MCF 10A (cell line): ENCODE data around the gene ZNF358. TPM values are rescaled to one million over a fixed set of nuclear protein-coding genes. Genes with fewer than 3 reads are reported as not detected.

ENCODE experiments used
- BruUV-seq: library from RNA; stranded (reverse); fragments of 400-500 nt; replicated peaks from 2 replicates; lab custom pipeline; 2021; lab: Mats Ljungman, UMichigan
- CTCF ChIA-PET: fragments of 300-600 bp; sonication (Branson Sonifier 250); formaldehyde crosslinking; extraction: SDS; loops from one replicate; lab custom pipeline; 2021; ENCODE audit warnings: antibody characterized with exemption, inconsistent platforms; lab: Yijun Ruan, JAX
- POLR2A ChIA-PET: fragments of 300-600, 350-650 bp; sonication (Branson Sonifier 250); formaldehyde crosslinking; extraction: SDS; loops from one replicate; lab custom pipeline; 2020; ENCODE audit warnings: antibody characterized with exemption, inconsistent platforms; lab: Yijun Ruan, JAX
- DNase-seq: peaks from one replicate; pipeline ENCODE4 v3.0.0-alpha.2; 2018; ENCODE audit not compliant: unreplicated experiment
- H3K27ac Mint-ChIP-seq: one replicate; pipeline ENCODE4 v1.8.0; 2022; ENCODE audit warnings: mild to moderate bottlenecking, low read depth, mixed read lengths; ENCODE audit not compliant: unreplicated experiment
- H3K27me3 Mint-ChIP-seq: one replicate; pipeline ENCODE4 v1.8.0; 2022; ENCODE audit warnings: mixed read lengths; ENCODE audit not compliant: insufficient read depth, unreplicated experiment
- H3K36me3 Mint-ChIP-seq: one replicate; pipeline ENCODE4 v1.8.0; 2022; ENCODE audit warnings: mild to moderate bottlenecking, moderate library complexity, mixed read lengths; ENCODE audit not compliant: insufficient read depth, unreplicated experiment
- H3K4me1 Mint-ChIP-seq: one replicate; pipeline ENCODE4 v1.8.0; 2022; ENCODE audit warnings: mixed read lengths; ENCODE audit not compliant: insufficient read depth, unreplicated experiment
- H3K4me3 Mint-ChIP-seq: one replicate; pipeline ENCODE4 v1.8.0; 2022; ENCODE audit warnings: mild to moderate bottlenecking, moderate library complexity, mixed read lengths; ENCODE audit not compliant: unreplicated experiment
- H3K9me3 Mint-ChIP-seq: one replicate; pipeline ENCODE4 v1.8.0; 2022; ENCODE audit warnings: mixed read lengths; ENCODE audit not compliant: unreplicated experiment
- CTCF ChIP-seq: fragments of 200-600 bp; IDR thresholded peaks from one replicate; pipeline ENCODE4 v1.8.0; 2022; ENCODE audit warnings: antibody characterized with exemption, mild to moderate bottlenecking; ENCODE audit not compliant: unreplicated experiment
- intact Hi-C: fragments of 100-400 bp; cut with micrococcal nuclease; formaldehyde crosslinking; loops from 2 replicates; pipeline ENCODE4 v1.14.1; 2022
- total RNA-seq: library from RNA; stranded (reverse); gene quantifications from 2 replicates; pipeline ENCODE4 v1.2.3, GENCODE V29; 2022

Gene ZNF358
- total RNA-seq, 1 experiment from 2014 or later: 16.9 TPM

- intact Hi-C loops: loop anchor here (10.0 kb wide), 1 partner anchor 179 kb away; no protein-coding TSS in a partner anchor
- TF ChIP-seq CTCF: no peak
- H3K9me3 Mint-ChIP-seq: no peaks in the 10 kb centered on the region
Observed at GRCh38 chr19:7533281-7533885, 17.5 kb downstream of the ZNF358 start.

GRCh38 chr19:7533925-7534480 lies 18.1 kb downstream of the ZNF358 start:
- Mint-ChIP-seq H3K4me3 (peak overlapping the region; percentile 95), H3K27me3 (no peaks in the 10 kb centered on the region), H3K27ac (peak overlapping the region; percentile 87), H3K9me3 (no peaks in the 10 kb centered on the region), H3K36me3 (peaks cover 13% of the 10 kb centered on the region), H3K4me1 (no peaks in the 10 kb centered on the region)
- ChIA-PET CTCF (interaction anchor here (0.6 to 0.7 kb wide), 4 partner anchors 78 to 436 kb away, joined by 3 read pairs; no protein-coding TSS in a partner anchor), POLR2A (interaction anchor here (0.7 to 6.0 kb wide), 6 partner anchors 12 to 180 kb away, joined by 3 to 56 read pairs (median 4); partner anchors contain the start of genes MCOLN1 and ZNF358)
- DNase-seq: peak; percentile 92
- intact Hi-C loops: loop anchor here (1.0 to 10.0 kb wide), 2 partner anchors 12 to 179 kb away; partner anchors contain the start of gene MCOLN1
- no peak for TF ChIP-seq CTCF
- no TSS peak for BruUV-seq

More at GRCh38 chr19:7533281-7533885, 17.5 kb downstream of the ZNF358 start:
- DNase-seq: peak; percentile 55
- no peaks in the 10 kb centered on the region for H3K27me3 Mint-ChIP-seq
- ChIA-PET CTCF (interaction anchor here (0.6 kb wide), 1 partner anchor 67 kb away, joined by 5 read pairs; no protein-coding TSS in a partner anchor), POLR2A (interaction anchor here (0.6 to 6.0 kb wide), 4 partner anchors 11 to 1069 kb away, joined by 3 to 56 read pairs (median 3); partner anchors contain the start of gene MCOLN1)
- peak overlapping the region; percentile 95 for H3K4me3 Mint-ChIP-seq
- peaks cover 7% of the 10 kb centered on the region for H3K36me3 Mint-ChIP-seq
- no peaks in the 10 kb centered on the region for H3K4me1 Mint-ChIP-seq
- H3K27ac Mint-ChIP-seq: peak overlapping the region; percentile 87
- no TSS peak for BruUV-seq

DNA sequence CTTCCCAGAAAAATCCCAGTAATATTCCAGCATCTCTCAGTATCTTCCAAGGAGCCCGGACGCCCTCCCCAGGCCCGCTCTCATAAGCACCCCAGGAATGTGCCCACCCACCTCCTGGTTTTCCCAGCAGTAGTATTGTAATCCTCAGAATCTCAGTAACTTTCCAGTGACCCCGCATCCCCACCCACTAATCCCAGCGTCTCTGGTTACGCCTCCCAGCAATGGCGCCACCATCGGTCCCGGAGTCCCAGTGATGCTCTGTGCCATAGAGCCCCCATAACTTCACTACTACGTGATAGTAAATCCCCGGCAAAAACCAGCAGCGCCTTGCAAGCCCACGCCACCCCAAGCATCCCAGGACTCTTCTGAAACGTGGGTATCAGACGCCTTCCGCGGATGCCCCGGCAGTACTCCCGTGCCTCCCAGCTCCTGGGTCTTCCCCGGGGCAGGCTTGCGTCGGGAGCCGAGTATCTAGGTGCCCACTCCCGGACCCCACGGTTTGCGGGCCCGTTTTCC lies 18.7 kb downstream of the ZNF358 start:
- peak overlapping the region; percentile 87 for H3K27ac Mint-ChIP-seq
- H3K4me1 Mint-ChIP-seq: no peaks in the 10 kb centered on the region
- ChIA-PET POLR2A (interaction anchor here (0.7 to 6.0 kb wide), 9 partner anchors 12 to 180 kb away, joined by 3 to 56 read pairs (median 4); partner anchors contain the start of genes MCOLN1, PET100, XAB2 and ZNF358), CTCF (interaction anchor here (0.6 to 1.3 kb wide), 7 partner anchors 10 to 436 kb away, joined by 3 to 4 read pairs (median 3); no protein-coding TSS in a partner anchor)
- peaks cover 18% of the 10 kb centered on the region for H3K36me3 Mint-ChIP-seq
- TF ChIP-seq CTCF: peak; percentile 10
- peak overlapping the region; percentile 95 for H3K4me3 Mint-ChIP-seq
- H3K27me3 Mint-ChIP-seq: no peaks in the 10 kb centered on the region
- H3K9me3 Mint-ChIP-seq: no peaks in the 10 kb centered on the region
- peak; percentile 73 for DNase-seq
- BruUV-seq: no TSS peak
- intact Hi-C loops: loop anchor here (1.0 to 10.0 kb wide), 3 partner anchors 12 to 180 kb away; partner anchors contain the start of gene MCOLN1
